Astrocyte (in vitro differentiated cells and primary cell): ENCODE results near the gene PFKFB4. TPM values are rescaled to one million over a fixed set of nuclear protein-coding genes. Genes with fewer than 3 reads are reported as not detected.
A peak's percentile ranks its signal among the peaks of the same experiment; 100 is the strongest.

ENCODE experiments used
- DNase-seq: peaks from one replicate; pipeline ENCODE4 v3.0.0-alpha.2; 2010; ENCODE audit warnings: low read depth
- FAIRE-seq: peaks from 2 replicates; lab custom pipeline; 2011; peaks lifted over from hg19 to GRCh38; lab: Jason Lieb, UNC
- H2AFZ ChIP-seq: 2 replicates; pipeline ENCODE4 v1.6.0; 2012; ENCODE audit warnings: low read depth, low read length, inconsistent platforms
- H3K27ac ChIP-seq: 2 replicates; pipeline ENCODE4 v1.5.1; 2011; ENCODE audit warnings: low read depth, low read length, inconsistent platforms
- H3K27me3 ChIP-seq: 2 replicates; pipeline ENCODE4 v1.6.0; 2011; ENCODE audit warnings: low read length, inconsistent platforms; ENCODE audit not compliant: insufficient read depth
- H3K36me3 ChIP-seq: 2 replicates; pipeline ENCODE4 v1.5.1; 2011; ENCODE audit warnings: low read length, inconsistent platforms; ENCODE audit not compliant: insufficient read depth
- H3K4me1 ChIP-seq: 2 replicates; pipeline ENCODE4 v1.5.1; 2011; ENCODE audit warnings: low read length, inconsistent platforms; ENCODE audit not compliant: insufficient read depth
- H3K4me2 ChIP-seq: 2 replicates; pipeline ENCODE4 v1.6.0; 2012; ENCODE audit warnings: low read length, inconsistent platforms
- H3K4me3 ChIP-seq: 2 replicates; pipeline ENCODE4 v1.5.1; 2011; ENCODE audit warnings: low read depth, mild to moderate bottlenecking, low read length, inconsistent platforms; ENCODE audit not compliant: insufficient read depth
- H3K79me2 ChIP-seq: 2 replicates; pipeline ENCODE4 v1.6.0; 2012; ENCODE audit warnings: mild to moderate bottlenecking, low read length, inconsistent platforms; ENCODE audit not compliant: insufficient read depth
- H3K9ac ChIP-seq: 2 replicates; pipeline ENCODE4 v1.6.0; 2012; ENCODE audit warnings: mild to moderate bottlenecking, low read length, inconsistent platforms
- H3K9me3 ChIP-seq: 2 replicates; pipeline ENCODE4 v1.5.1; 2012; ENCODE audit warnings: low read depth, mild to moderate bottlenecking, low read length, inconsistent platforms; ENCODE audit not compliant: insufficient read depth
- H4K20me1 ChIP-seq: 2 replicates; pipeline ENCODE4 v1.6.0; 2012; ENCODE audit warnings: low read length, inconsistent platforms; ENCODE audit not compliant: insufficient read depth
- H3K27ac Mint-ChIP-seq: one replicate; pipeline ENCODE4 v1.8.0; 2021; ENCODE audit warnings: mild to moderate bottlenecking, mixed read lengths; ENCODE audit not compliant: unreplicated experiment
- H3K27me3 Mint-ChIP-seq: one replicate; pipeline ENCODE4 v1.8.0; 2021; ENCODE audit warnings: low read depth, mixed read lengths; ENCODE audit not compliant: unreplicated experiment
- H3K36me3 Mint-ChIP-seq: one replicate; pipeline ENCODE4 v1.8.0; 2021; ENCODE audit warnings: low read depth, mixed read lengths; ENCODE audit not compliant: unreplicated experiment
- H3K4me1 Mint-ChIP-seq: one replicate; pipeline ENCODE4 v1.8.0; 2021; ENCODE audit warnings: low read depth, mixed read lengths; ENCODE audit not compliant: unreplicated experiment
- H3K4me3 Mint-ChIP-seq: one replicate; pipeline ENCODE4 v1.8.0; 2021; ENCODE audit warnings: mild to moderate bottlenecking, moderate library complexity, mixed read lengths; ENCODE audit not compliant: unreplicated experiment
- H3K9me3 Mint-ChIP-seq: one replicate; pipeline ENCODE4 v1.8.0; 2021; ENCODE audit warnings: mild to moderate bottlenecking, mixed read lengths; ENCODE audit not compliant: unreplicated experiment
- CTCF ChIP-seq: IDR thresholded peaks from 2 replicates; pipeline ENCODE4 v1.5.1; 2011; ENCODE audit warnings: low read depth, mild to moderate bottlenecking, inconsistent platforms, low read length, moderate library complexity; ENCODE audit not compliant: insufficient read depth
- EZH2 ChIP-seq: IDR thresholded peaks from 2 replicates; pipeline ENCODE4 v1.6.1; 2012; ENCODE audit warnings: mild to moderate bottlenecking, low read length, inconsistent platforms; ENCODE audit not compliant: insufficient read depth
- total RNA-seq: library from RNA; stranded (reverse); gene quantifications from 2 replicates; pipeline ENCODE4 v1.2.1, GENCODE V29; 2021

Gene PFKFB4
- total RNA-seq, 1 donor from 2014 or later = 27.8 TPM

- Mint-ChIP-seq H3K27me3 (no peaks in the 10 kb centered on the region), H3K9me3 (no peaks in the 10 kb centered on the region), H3K4me1 (peaks cover 16% of the 10 kb centered on the region), H3K4me3 (no peak overlapping the region), H3K27ac (no peak overlapping the region), H3K36me3 (peaks cover 19% of the 10 kb centered on the region)
- peak overlapping the region; percentile 9 for H3K9ac ChIP-seq
- no peaks in the 10 kb centered on the region for H3K9me3 ChIP-seq
- no peak overlapping the region for H2AFZ ChIP-seq
- H3K36me3 ChIP-seq = peaks cover 3% of the 10 kb centered on the region
- no peaks in the 10 kb centered on the region for H3K27me3 ChIP-seq
- peak overlapping the region; percentile 30 for H3K4me2 ChIP-seq
- H3K4me3 ChIP-seq = no peak overlapping the region
- no peak for DNase-seq
- H3K4me1 ChIP-seq = peaks cover 50% of the 10 kb centered on the region
- no peak for FAIRE-seq
- H4K20me1 ChIP-seq = no peaks in the 10 kb centered on the region
- H3K27ac ChIP-seq = peak overlapping the region; percentile 20
- TF ChIP-seq CTCF = no peak
- no peak for TF ChIP-seq EZH2
- H3K79me2 ChIP-seq = no peaks in the 10 kb centered on the region
Measured at GRCh38 chr3:48566401-48566760, 9.8 kb upstream of the PFKFB4 start.

GRCh38 chr3:48565591-48566400 lies 9.2 kb upstream of the PFKFB4 start:
- H3K9me3 Mint-ChIP-seq = no peaks in the 10 kb centered on the region
- Histone ChIP-seq H2AFZ (no peak overlapping the region), H3K9me3 (no peaks in the 10 kb centered on the region), H4K20me1 (no peaks in the 10 kb centered on the region), H3K36me3 (no peaks in the 10 kb centered on the region), H3K9ac (peak overlapping the region; percentile 17), H3K27me3 (no peaks in the 10 kb centered on the region), H3K4me1 (peaks cover 56% of the 10 kb centered on the region), H3K4me3 (no peak overlapping the region), H3K79me2 (no peaks in the 10 kb centered on the region), H3K4me2 (peak overlapping the region; percentile 30), H3K27ac (peak overlapping the region; percentile 20)
- peaks cover 15% of the 10 kb centered on the region for H3K36me3 Mint-ChIP-seq
- FAIRE-seq (no peak), DNase-seq (peak; percentile 68)
- no peak overlapping the region for H3K27ac Mint-ChIP-seq
- TF ChIP-seq CTCF (no peak), EZH2 (no peak)
- no peaks in the 10 kb centered on the region for H3K27me3 Mint-ChIP-seq
- no peak overlapping the region for H3K4me3 Mint-ChIP-seq
- H3K4me1 Mint-ChIP-seq = peaks cover 21% of the 10 kb centered on the region

- Mint-ChIP-seq H3K36me3 (peaks cover 17% of the 10 kb centered on the region), H3K4me1 (peaks cover 27% of the 10 kb centered on the region), H3K27ac (no peak overlapping the region), H3K9me3 (no peaks in the 10 kb centered on the region), H3K4me3 (no peak overlapping the region), H3K27me3 (no peaks in the 10 kb centered on the region)
- H2AFZ ChIP-seq = no peak overlapping the region
- no peak for DNase-seq
- no peak for TF ChIP-seq EZH2
- no peak for TF ChIP-seq CTCF
- no peaks in the 10 kb centered on the region for H3K27me3 ChIP-seq
- FAIRE-seq = no peak
- no peak overlapping the region for H3K4me3 ChIP-seq
- H3K9ac ChIP-seq = no peak overlapping the region
- no peak overlapping the region for H3K4me2 ChIP-seq
- H3K9me3 ChIP-seq = no peaks in the 10 kb centered on the region
- H3K4me1 ChIP-seq = peaks cover 62% of the 10 kb centered on the region
- H3K79me2 ChIP-seq = no peaks in the 10 kb centered on the region
- peak overlapping the region; percentile 1 for H3K27ac ChIP-seq
- no peaks in the 10 kb centered on the region for H3K36me3 ChIP-seq
- H4K20me1 ChIP-seq = peaks cover 3% of the 10 kb centered on the region
Measured at GRCh38 chr3:48565186-48565585, 8.6 kb upstream of the PFKFB4 start.
